LNCaP clone FGC (cell line): ENCODE measurements around the gene SFI1.

ENCODE experiments used
- DNase-seq: peaks from one replicate; pipeline ENCODE4 v3.0.0-alpha.2; 2011; ENCODE audit warnings: low read depth
- H3K4me3 ChIP-seq: 2 replicates; pipeline ENCODE4 v1.5.1; 2011; ENCODE audit warnings: mild to moderate bottlenecking, low read depth, low read length, control low read depth
- CTCF ChIP-seq: IDR thresholded peaks from 2 replicates; pipeline ENCODE4 v1.5.1; 2012; ENCODE audit warnings: mild to moderate bottlenecking; ENCODE audit not compliant: control insufficient read depth, insufficient read depth; ENCODE audit errors: extremely low read depth

Gene SFI1

GRCh38 chr22:31613286-31613903 lies 117.1 kb downstream of the SFI1 start:
- no peak for DNase-seq
- H3K4me3 ChIP-seq: no peak overlapping the region
- no peak for TF ChIP-seq CTCF

GRCh38 chr22:31613904-31614296 lies 117.6 kb downstream of the SFI1 start:
- no peak for DNase-seq
- no peak overlapping the region for H3K4me3 ChIP-seq
- TF ChIP-seq CTCF: no peak

- no peak for TF ChIP-seq CTCF
- DNase-seq: no peak
- H3K4me3 ChIP-seq: no peak overlapping the region
These were observed 118.6 kb downstream of the SFI1 start for GRCh38 chr22:31614781-31615490.

GRCh38 chr22:31615491-31615860 lies 119.1 kb downstream of the SFI1 start:
- H3K4me3 ChIP-seq: no peak overlapping the region
- no peak for TF ChIP-seq CTCF
- no peak for DNase-seq

- no peak for DNase-seq
- TF ChIP-seq CTCF: no peak
These were observed 119.6 kb downstream of the SFI1 start for GRCh38 chr22:31615940-31616314.

GRCh38 chr22:31616315-31616980 lies 120.1 kb downstream of the SFI1 start:
- no peak for TF ChIP-seq CTCF
- DNase-seq: no peak
- H3K4me3 ChIP-seq: no peak overlapping the region

More at GRCh38 chr22:31615940-31616314, 119.6 kb downstream of the SFI1 start:
- no peak overlapping the region for H3K4me3 ChIP-seq

- DNase-seq: no peak
- H3K4me3 ChIP-seq: no peak overlapping the region
- no peak for TF ChIP-seq CTCF
These were observed 121.7 kb downstream of the SFI1 start for GRCh38 chr22:31618057-31618456.
